Epidermal melanocyte (primary cell): Measurements from ENCODE around the gene ACAD9.
"Not testable (repeated sequence)": the region's sequence is repeated elsewhere in the genome, so short reads cannot be mapped to it uniquely, and the experiment has no call there.

ENCODE experiments used
- DNase-seq: peaks from one replicate; pipeline ENCODE4 v3.0.0; 2011; ENCODE audit warnings: low spot score; ENCODE audit not compliant: insufficient read length

The ACAD9 gene

DNA sequence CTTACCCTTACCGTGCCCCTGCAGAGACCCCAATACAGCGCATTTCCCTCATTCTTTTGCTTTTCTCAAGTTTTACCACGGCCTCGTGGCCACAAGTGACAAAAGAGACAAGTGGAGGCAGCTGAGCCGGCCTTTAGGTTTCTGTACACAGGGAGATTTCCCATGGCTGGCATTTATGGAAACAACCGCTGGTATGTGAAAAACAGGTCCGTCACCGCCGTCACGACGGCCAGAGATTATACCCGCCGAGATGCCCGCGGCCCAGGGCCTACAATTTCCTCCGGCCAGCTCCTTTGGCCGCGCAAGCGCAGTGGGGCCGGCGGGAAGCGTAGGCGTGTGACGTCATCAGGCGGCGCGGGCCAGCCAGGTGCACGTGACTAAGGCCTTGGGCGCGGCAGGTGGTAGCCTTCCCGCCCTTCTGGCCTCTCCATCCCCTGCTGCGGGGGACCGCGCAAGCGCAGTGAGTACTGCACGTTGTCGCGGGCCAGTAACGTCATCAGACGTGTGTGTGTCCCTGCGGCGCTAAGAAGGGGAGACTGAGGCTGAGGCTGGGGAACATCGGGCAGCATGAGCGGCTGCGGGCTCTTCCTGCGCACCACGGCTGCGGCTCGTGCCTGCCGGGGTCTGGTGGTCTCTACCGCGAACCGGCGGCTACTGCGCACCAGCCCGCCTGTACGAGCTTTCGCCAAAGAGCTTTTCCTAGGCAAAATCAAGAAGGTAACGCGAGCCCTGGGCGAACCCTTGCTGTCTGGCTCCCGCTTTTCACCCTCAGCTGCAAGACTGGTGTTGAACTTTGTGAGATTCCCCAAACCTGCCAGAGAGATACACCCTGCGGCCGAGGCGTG lies at the start of gene ACAD9:
TSS of gene ACAD9 (plus strand) at position 496 of the 845 bp plus-strand sequence. CDS start at position 568, 72 bp downstream.
- DNase-seq: peak; percentile 99

DNA sequence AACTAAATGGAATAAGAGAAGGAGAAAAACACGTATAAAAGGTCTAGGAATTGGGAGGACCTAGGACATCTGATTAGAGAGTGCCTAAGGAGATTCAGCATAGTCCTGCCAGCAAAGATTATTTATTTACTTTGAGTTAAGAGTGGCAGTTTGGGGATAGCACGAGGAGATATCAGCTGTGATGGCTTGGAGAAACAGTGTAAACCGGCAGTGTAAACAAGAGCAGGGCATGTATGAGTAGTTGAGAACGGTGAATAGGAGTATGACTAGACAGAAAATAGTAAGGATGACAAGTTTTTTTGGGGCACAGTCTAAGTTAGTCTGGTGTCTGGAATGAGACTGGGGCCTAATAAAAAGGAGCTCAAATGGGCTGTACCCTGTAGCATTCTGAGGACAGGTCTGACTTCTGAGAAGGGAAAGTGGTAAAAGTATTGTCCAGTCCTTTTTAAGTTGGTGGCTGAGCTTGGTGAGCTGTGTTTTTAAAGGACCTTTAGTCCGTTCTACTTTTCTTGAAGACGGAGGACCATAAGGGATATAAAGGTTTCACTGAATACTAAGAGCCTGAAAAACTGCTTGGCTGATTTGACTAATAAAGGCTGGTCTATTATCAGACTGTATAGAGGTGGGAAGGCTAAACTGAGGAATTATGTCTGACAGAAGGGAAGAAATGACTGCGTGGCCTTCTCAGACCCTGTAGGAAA lies 49.3 kb upstream of the ACAD9 start:
- not testable (repeated sequence) for DNase-seq

DNA sequence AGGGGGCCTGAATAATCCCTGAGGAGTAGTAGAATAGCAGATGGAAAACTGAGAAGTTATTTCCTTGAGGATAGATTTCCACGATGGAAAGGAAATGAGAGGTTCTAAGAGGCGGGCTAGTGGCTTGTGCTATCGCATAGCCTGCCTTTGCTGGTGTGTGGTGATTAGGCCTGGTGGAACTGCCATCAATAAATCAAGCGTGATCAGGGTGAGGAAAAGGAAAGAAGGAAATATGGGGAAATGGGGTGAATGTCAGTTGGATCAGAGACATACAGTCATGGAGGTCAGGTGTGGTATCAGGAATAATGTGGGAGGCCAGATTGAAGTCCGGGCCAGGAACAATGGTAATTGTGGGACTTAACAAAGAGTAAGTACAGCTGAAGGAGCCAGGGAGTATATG lies 48.7 kb upstream of the ACAD9 start:
- not testable (repeated sequence) for DNase-seq

DNA sequence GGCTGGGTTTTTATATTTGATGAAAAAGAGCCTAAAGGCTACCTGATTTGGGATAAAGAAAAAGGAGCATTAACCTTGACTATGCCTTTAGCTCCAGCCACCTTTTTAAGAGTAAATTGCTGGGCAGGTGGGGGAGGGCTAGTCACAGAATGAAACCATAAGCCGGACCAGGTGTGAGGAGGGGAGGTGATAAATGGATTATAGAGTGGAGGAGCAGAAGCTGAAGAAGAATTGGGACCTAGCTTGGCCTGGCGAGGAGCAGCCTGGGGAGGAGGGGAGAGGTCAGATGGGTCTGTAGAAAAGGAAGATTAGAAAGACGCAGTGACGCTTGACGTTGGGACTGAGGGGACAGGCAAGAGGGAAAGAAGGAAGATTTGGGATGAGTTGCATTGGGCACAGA lies 46.4 kb upstream of the ACAD9 start:
- not testable (repeated sequence) for DNase-seq

DNA sequence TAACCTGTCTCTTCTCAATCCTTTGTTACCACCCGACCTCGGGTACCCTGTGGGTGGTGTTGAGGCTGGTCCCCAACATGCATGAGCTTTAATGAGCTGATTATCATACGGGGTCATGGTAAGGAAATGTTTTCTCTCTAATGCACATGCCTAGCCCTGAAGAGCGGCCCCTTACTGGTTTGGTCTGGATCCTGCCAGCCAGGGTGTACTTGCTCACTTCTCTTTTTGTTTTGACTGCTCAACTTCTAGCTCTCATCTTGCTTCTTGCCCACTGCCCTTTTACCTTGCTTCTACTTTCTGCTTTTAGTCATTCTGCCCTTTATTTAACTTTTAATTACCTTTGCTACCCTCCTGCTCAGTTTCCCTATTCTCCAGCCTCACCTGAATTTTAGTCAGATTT lies 44.3 kb upstream of the ACAD9 start:
- DNase-seq: no peak

DNA sequence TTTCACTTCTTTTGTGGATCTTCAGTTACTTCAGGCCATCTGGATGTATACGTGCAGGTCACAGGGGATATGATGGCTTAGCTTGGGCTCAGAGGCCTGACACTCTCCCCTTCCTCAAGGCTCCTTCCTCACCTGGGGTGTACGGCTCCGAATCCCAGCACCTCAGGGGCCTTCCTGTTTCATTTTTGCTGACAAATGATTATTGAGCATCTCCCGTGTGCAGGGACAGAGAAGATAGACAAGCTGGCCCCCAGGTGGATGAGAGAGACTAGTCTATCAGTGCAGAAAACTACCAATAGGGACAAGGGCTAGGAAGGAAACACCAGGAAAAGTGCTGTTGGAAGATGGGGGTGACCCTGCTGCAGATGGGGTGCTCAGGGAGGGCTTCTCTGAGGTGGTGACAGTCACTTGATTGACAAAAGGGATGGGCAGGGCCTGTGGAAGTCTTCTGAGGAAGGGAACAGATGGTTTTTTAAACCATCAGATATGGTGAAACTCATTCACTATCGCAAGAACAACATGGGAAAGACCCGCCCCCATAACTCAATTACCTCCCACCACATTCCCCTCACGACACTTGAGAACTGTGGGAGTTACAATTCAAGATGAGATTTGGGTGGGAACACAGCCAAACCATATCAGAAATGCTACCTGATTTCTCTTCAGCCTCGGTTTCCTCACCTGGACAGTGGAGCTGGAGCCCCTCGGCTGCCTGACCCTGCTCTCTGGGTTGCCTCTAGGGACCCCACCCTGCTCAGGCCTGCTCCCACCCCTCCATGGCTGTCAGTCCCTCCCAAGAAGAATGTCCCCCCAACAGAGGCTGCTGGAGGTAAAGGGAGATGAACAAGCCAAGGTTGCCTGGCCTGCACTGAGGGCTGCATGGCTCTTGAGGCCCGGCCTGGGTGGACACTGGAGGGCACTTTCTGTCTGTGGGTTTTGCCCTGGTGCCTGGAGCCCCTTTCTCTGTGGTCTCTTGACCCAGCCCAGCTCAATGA lies 37.2 kb upstream of the ACAD9 start:
- no peak for DNase-seq

DNA sequence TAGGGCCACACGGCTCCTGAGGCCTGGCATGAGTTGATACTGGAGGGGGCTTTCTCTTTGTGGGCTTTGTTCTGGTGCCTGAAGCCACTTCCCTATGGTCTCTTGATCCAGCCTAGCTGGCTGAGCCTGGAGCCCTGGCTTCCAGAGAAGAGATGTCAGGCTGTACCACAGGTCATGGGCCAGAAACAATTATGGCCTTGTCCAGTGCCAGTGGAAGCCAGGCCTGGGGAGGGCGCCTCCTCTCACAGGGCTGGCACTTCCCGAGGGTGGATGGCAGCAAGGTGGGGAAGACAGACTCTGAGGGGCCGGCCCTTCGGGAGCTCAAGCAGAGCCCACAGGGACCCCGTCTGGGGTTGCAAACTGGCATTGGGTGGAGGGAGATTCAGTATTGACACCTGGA lies 34.9 kb upstream of the ACAD9 start:
- DNase-seq: no peak

DNA sequence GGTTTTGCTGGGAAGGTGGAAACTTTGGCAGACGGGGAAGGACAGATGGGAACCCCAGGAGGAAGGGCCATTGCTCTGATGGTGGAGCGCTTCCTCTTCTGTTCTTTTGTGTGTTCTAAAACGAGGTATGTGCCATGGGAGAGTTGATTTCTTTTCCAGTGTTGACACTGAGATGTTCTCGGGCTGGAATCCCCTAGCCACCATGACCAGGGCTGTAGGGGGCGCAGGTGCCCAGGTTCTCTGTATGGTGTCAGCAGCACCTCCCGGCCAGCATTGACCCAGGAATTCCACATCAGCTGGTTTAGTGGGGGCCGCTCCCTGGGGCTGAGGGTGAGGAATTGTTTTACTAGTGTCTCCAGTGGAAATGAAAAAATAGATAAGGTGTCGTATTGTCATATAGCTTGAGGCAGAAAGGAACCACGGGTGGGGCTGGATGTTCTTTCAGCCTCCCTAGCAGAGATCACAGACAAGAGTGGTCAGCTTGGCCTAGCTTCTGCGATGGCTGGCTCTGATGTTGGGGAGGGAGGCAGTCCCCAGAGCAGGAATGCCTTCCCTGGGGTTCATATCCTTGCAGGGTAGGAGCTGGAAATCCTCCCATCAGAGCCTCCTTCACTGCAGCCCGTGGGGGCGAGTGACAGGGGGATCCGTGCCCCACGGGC lies 34.2 kb upstream of the ACAD9 start:
- no peak for DNase-seq

DNA sequence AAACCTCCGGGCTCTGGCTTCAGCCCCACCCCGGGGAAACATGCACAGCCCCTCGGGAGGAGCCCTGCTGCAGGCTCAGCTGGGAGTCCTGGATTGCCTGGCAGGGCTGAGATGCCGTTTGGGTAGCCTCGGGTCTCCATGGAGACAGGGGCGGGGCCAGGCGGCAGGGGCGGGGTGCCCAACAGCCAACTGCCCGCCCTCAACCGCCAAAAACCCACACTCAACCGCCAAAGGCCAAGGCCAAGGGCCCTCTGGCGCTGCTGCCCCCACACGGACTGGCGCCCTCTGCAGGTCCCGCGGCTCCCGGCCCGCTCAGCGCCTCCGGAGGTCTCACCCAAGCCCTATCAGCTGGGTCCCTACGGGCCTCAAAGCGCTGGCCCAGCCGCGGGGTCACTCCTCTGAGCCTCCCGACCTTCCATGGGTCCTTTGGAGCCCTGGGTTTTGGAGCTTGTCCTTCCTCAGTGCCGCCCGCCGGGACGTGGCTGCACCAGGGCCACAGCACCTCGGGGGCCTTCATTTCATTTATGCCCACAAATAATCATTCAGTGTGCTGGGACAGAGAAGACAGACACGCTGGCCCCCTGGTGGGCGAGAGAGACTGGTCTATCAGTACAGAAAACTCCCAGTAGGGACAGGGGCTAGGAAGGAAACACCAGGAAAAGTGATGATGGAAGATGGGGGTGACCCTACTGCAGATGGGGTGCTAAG lies 33.5 kb upstream of the ACAD9 start:
- DNase-seq: peak; percentile 78

DNA sequence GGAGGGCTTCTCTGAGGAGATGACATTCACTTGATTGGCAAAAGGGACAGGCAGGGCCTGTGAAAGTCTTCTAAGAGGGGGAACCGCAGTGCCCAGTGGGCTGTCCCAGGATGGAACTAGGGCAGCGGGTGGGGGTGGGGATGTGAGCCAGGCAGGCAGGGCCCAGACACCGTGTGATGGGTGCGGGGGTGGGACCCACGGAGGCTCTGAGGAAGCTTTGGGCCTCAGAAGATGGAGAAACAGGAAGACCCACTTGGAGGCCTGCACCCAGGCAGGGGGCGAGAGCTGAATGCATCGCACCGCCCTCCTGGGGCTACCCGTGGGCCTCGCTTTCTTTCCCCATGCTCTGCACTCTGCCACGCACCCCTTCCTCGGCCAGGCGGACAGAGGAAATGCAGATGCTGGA lies 32.9 kb upstream of the ACAD9 start:
- no peak for DNase-seq

DNA sequence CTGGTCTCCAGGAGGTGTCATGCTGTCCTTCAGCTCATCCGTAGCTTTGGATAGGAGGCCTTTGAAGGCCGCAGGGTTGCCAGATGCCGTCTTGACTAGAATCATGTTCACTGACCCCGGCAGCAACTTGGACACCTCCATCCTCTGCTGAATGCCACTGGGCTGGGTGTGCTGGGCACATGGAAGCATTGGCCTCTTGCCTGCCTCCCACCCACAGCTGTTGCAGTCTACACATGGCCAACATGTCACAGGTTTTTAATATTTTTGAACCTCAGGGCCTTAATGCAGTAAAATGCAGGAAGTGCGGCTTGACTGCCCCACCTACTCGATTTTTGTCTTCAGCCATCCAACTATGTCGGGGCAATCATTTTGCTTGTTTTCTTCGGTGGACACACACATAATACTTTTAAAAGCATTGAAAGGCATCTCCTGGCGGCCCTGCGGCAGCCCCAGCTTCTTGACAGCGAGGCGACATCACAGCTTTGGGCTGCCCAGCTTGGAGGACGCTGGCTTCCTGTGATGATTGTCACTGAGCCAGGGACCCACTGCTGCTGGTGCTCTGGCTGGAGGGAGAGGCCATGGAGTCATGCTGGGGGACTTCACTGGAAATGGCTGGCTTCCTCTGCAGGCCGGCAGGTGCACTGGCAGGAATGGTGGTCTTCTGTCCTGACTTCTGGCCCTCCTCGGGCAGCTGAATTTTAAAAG lies 31.6 kb upstream of the ACAD9 start:
- DNase-seq: no peak

DNA sequence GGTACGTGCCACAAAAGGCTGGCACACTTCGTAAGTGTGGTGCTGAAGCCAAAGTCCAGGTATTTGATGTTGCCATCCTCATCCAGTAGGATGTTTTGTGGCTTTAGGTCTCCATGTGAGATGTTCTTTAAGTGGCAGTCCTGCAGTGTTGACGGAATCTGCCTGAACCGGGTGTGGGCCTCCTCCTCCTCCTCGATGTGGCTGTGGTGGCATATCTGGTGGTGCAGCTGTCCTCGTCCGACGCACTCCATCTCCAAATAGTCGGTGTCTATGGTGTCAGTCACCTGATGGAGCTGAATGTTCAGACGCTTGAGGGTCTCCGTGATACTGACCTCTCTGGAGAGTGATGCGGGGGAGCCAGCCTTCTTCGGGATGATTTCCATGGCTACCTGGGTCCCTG lies 30.5 kb upstream of the ACAD9 start:
- no peak for DNase-seq

DNA sequence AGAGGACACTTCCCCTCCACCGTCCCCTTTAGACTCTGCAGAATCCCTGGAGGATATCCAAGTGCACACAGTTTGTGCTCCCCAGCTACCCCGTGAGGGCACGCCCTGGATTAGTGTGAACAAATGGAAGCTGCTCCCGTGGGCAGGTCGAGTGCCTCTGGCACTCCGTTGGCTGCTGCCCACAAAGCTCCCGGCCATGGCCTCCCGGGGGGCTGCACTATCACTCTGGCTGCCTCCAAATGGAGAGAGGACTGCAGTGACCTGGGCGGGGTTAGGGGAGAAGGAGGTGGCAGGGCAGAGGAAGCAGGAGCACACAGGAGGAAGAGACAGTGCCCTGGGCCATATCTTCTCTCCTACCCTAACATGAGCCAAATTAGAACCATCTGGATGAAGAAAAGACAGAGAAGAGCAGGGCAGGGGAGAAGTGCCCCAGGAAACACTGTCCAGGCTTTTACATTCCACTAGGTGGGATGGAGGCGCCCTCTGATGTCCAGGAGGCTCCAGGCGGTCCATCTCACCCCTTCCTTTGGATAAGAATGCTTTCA lies 29.4 kb upstream of the ACAD9 start:
- DNase-seq: no peak

DNA sequence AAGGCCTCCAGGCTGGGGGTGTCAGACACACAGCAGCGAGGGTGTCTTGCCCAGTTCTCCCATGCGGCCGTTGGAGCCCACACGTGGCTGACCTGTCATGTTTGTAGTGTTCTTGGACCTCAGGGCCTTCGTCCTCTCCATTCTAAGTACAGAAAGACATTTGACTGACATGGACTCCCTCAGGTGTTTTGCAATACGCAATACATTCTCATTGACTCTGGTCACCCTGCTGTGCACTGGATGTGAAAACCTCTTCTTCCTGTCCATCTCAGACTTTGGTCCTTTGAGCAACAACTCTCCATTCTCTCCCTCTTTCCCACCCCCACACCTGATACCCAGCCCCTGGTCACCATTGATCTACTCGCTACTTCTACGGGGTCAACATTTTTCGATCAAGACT lies 28.9 kb upstream of the ACAD9 start:
- no peak for DNase-seq

DNA sequence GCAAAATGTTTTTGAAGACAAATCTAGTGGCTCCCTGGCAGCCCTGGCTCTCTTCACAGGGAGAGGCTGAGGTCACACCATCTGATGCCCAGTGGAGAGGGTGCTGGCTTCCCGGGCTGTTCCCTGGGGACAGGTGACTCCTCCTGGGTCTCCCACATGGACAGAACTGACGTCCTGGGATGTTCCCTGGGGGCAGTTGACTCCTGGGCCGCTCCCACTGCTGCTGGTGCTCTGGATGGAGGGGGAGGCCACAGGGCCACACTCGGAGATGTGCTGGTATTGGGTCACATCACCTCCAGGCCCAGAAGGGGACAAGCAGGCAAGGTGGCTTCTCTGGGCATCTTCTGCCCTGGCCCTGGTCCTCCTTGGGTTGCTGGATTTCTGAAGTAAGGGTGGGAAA lies 27.8 kb upstream of the ACAD9 start:
- DNase-seq: no peak

DNA sequence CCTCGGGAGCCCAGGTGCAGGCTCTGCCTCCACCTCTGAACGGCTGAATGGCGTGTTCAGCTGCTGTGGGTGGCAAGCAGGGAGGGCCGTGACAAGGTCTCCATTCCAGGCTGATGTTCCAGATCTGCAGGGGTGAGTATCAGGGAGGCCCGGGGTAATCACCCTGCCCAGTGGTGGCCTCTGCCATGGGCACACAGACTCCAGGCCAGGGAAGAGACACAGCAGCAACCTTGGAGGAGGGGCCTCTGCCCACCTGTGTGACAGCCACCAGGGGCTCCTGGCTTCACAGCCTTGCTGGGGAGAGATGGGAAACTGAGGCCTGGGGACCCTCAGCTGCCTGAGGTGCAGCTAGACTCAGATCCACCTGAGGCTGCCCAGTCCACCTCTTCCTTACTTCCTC lies 25.6 kb upstream of the ACAD9 start:
- DNase-seq: no peak

DNA sequence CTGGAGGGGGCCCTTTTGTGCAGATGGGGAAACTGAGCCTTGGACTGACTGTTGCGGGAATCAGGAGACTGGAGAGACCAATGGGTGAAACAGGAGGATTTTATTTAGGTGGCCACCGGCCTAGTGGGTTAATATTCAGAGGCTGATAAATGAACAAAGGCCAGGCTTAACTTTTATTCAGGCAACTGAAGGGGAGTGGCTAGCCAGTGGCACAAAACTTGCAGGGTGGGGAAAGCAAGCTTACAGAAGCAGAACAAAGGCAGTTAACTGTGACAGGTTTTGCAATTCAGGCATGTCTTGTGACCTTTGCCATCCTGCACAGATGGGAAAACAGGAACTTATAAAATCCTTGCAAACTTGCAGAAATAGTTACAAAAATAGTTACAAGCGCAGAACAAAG lies 24.9 kb upstream of the ACAD9 start:
- DNase-seq: no peak

DNA sequence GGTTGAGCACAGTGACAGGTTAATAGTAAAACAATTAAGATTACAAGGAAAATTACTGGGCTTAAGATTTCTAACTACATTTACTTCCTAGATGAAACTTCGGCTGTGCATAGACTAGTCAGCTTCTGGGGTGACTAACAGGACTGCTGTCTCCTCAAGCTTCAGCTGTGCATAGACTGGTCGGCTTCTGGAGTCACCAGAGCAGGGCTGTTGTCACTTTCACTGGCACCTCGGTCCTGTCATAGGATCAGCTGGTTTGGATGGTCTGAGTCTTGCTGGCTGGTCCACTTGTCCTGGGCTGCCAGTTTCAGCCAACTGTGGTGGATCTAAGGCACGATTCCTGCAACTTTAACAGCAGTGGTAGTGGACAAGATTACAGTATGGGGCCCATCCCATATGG lies 23.9 kb upstream of the ACAD9 start:
- DNase-seq: no peak

DNA sequence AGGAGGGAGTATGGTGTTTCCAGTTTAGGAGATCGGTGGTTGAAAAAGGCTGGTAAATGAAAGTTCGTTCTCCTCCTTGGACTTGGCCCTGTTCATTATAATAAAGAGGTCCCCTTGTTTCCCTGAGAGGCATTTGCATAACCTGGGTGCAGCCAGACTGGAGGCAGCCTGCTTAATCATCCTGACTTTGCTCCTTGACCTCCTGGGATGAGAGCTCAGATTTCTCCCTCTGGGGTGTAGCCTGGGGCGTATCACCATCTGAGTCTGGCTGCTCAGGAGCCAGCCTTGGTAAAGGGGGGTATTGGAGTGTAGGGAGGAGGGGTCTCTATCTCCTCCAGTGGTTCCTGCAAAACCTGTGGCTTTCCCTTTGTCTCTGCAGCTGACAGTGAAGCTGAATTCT lies 21.3 kb upstream of the ACAD9 start:
- no peak for DNase-seq

DNA sequence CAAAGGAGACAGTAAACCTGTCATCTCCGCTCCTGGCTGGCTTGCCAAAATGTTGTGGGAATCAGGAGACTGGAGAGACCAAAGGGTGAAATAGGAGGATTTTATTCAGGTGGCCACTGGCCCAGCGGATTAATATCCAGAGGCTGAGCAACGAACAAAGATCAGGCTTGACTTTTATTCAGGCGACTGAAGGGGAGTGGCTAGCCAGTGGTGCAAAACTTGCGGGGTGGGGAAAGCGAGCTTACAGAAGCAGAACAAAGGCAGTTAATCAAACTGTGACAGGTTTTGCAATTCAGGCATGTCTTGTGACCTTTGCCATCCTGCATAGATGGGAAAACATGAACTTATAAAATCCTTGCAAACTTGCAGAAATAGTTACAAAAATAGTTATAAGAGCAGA lies 19.8 kb upstream of the ACAD9 start:
- DNase-seq: no peak
